Endometrial microvascular endothelial cells (primary cell): ENCODE measurements around the gene NHSL2. TPM values are rescaled to one million over a fixed set of nuclear protein-coding genes. Genes with fewer than 3 reads are reported as not detected.
"Not testable (repeated sequence)": the region's sequence is repeated elsewhere in the genome, so short reads cannot be mapped to it uniquely, and the experiment has no call there.

Experiments
- in situ Hi-C: cut with HindIII; loops from 2 replicates; pipeline ENCODE4 v1.10.0; 2017; ENCODE audit warnings: low sequenced_read_pairs, low pct_unique_long_range_greater_than_20kb; ENCODE audit errors: inconsistent ontology term
- total RNA-seq: library from RNA; depleted of rRNA; stranded (reverse); fragments of >200 nt; gene quantifications from one replicate; pipeline ENCODE4 v1.2.3, GENCODE V29; 2015; ENCODE audit errors: inconsistent ontology term

Gene NHSL2
- 30.7 TPM for total RNA-seq

GRCh38 chrX:71910643-71910985 is at the start of gene NHSL2:
TSS of gene NHSL2 (plus strand) at chrX:71910845.
- in situ Hi-C loops: no loop called here

GRCh38 chrX:71867680-71868079 is 43.0 kb upstream of the NHSL2 start:
- in situ Hi-C loops: no loop called here

GRCh38 chrX:71869566-71869965 is 41.1 kb upstream of the NHSL2 start:
- in situ Hi-C loops: not testable (repeated sequence)

GRCh38 chrX:71870208-71871098 is 40.2 kb upstream of the NHSL2 start:
- in situ Hi-C loops: no loop called here

GRCh38 chrX:71871367-71871766 is 39.3 kb upstream of the NHSL2 start:
- in situ Hi-C loops: no loop called here

- in situ Hi-C loops: no loop called here
These were observed 37.8 kb upstream of the NHSL2 start for GRCh38 chrX:71872542-71873458.

GRCh38 chrX:71873459-71873833 is 37.2 kb upstream of the NHSL2 start:
- in situ Hi-C loops: no loop called here

- in situ Hi-C loops: not testable (repeated sequence)
These were observed 33.8 kb upstream of the NHSL2 start for GRCh38 chrX:71876841-71877240.

GRCh38 chrX:71885099-71885498 is 25.5 kb upstream of the NHSL2 start:
- in situ Hi-C loops: no loop called here

- in situ Hi-C loops: no loop called here
These were observed 15.0 kb upstream of the NHSL2 start for GRCh38 chrX:71895607-71896006.

- in situ Hi-C loops: no loop called here
These were observed 4.5 kb upstream of the NHSL2 start for GRCh38 chrX:71906144-71906543.

GRCh38 chrX:71908387-71908786 is 2.3 kb upstream of the NHSL2 start:
- in situ Hi-C loops: no loop called here

- in situ Hi-C loops: no loop called here
These were observed 689 bp upstream of the NHSL2 start for GRCh38 chrX:71909956-71910355.

- in situ Hi-C loops: no loop called here
These were observed 513 bp downstream of the NHSL2 start for GRCh38 chrX:71910986-71911730.

GRCh38 chrX:71911731-71912050 is 1.0 kb downstream of the NHSL2 start:
- in situ Hi-C loops: no loop called here

GRCh38 chrX:71912156-71912555 is 1.5 kb downstream of the NHSL2 start:
- in situ Hi-C loops: no loop called here

- in situ Hi-C loops: no loop called here
These were observed 2.7 kb downstream of the NHSL2 start for GRCh38 chrX:71913156-71913950.

GRCh38 chrX:71917621-71918343 is 7.1 kb downstream of the NHSL2 start:
- in situ Hi-C loops: no loop called here
